ENCODE measurements around the gene CCDC112. TPM values are rescaled to one million over a fixed set of nuclear protein-coding genes. Genes with fewer than 3 reads are reported as not detected.

The CCDC112 gene
- total RNA-seq, 1 donor, result 12.6 TPM

DNA sequence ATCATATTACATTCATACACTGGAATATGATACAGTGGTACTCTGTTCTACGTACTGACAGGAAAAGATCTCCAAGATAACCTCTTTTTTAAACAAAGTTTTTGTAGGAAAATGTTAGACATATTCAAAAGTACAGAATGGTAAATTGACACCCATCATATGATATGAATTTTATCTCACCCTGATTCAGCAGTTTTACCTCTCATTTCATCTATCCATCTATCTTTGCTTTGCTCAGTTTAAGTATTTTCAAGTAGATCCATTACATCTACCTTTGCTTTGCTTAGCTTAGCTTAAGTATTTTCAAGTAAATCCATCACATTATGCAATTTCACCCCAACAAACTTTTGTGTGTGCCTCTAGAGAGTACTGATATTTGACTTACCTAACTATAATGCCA is 14.3 kb downstream of the CCDC112 start:
- no peak for TF ChIP-seq CTCF (IDR thresholded peaks at IDR 0.05; ENCODE audit: insufficient read depth, low read length)
- H3K4me3 ChIP-seq (ENCODE audit: low read depth, low read length), result no peak overlapping the region
- no peak for DNase-seq (ENCODE audit: low read depth)

GRCh38 chr5:115274584-115274983 is 21.9 kb downstream of the CCDC112 start:
- TF ChIP-seq CTCF (IDR thresholded peaks at IDR 0.05; ENCODE audit: insufficient read depth, low read length), result no peak
- no peak for DNase-seq (ENCODE audit: low read depth)
- H3K4me3 ChIP-seq (ENCODE audit: low read depth, low read length), result no peak overlapping the region

DNA sequence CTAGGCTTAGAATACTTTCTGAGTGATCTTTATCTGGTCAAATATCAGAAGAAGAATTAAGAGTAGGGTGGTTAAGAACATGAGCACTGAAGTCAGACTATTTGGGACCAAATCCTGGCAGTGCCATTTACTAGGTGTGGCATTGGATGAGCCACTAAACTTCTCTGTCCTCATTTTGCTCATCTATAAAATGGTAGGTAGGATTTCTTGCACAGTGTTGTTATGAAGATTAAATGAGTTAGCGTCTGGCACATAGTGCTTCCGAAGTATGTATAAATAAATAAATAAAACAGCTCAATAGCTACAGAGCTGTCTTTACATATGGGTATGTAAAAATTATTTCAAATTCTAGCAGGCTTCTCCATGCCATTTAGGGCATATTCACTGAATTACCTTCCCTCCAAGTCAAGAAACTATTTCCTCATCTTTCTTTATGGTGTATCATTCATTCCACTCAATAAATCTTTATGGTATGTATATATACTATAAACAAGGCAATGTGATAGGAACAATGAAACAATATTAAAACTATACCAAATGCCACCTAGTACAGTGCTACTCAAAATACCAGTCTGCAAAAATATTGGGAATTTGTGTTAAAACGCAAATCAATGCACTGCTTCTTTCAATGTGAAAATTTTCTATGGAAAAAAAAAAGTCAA is 24.0 kb downstream of the CCDC112 start:
- DNase-seq (ENCODE audit: low read depth), result no peak
- TF ChIP-seq CTCF (IDR thresholded peaks at IDR 0.05; ENCODE audit: insufficient read depth, low read length), result no peak
- no peak overlapping the region for H3K4me3 ChIP-seq (ENCODE audit: low read depth, low read length)

- no peak for TF ChIP-seq CTCF (IDR thresholded peaks at IDR 0.05; ENCODE audit: insufficient read depth, low read length)
- no peak for DNase-seq (ENCODE audit: low read depth)
Measured at GRCh38 chr5:115271295-115272050, 25.0 kb downstream of the CCDC112 start.

DNA sequence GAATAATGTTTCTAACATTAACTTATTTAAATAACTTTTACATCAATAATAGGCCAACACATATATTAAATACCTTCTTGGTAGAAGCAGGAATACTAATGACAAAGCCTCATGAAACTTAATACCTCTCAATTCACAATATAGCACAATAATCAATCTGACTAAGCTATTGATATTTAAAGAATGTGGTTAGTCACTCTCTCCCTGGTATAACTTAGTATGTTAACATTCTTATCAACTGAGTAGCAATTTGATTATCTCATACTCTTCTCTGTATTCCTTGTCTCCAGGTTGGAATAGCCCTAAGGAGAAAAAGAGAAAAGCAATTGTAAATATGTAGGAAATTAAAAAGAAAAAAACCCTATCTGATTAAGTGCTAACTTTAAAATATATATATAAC is 28.8 kb downstream of the CCDC112 start:
- no peak for TF ChIP-seq CTCF (IDR thresholded peaks at IDR 0.05; ENCODE audit: insufficient read depth, low read length)
- DNase-seq (ENCODE audit: low read depth), result peak; percentile 24
- H3K4me3 ChIP-seq (ENCODE audit: low read depth, low read length), result no peak overlapping the region

More at GRCh38 chr5:115271295-115272050, 25.0 kb downstream of the CCDC112 start:
- no peak overlapping the region for H3K4me3 ChIP-seq (ENCODE audit: low read depth, low read length)

- TF ChIP-seq CTCF (IDR thresholded peaks at IDR 0.05; ENCODE audit: insufficient read depth, low read length), result no peak
- no peak overlapping the region for H3K4me3 ChIP-seq (ENCODE audit: low read depth, low read length)
- DNase-seq (ENCODE audit: low read depth), result no peak
Measured at GRCh38 chr5:115265220-115265619, 31.2 kb downstream of the CCDC112 start.

Data from fibroblast of the aortic adventitia (primary cell).